Ishikawa (cell line): ENCODE data around the gene EYS.

Source experiments
- CREB1 ChIP-seq: IDR thresholded peaks from 2 replicates; pipeline ENCODE4 v1.6.1; 2012; ENCODE audit warnings: low read depth
- TAF1 ChIP-seq: IDR thresholded peaks from 2 replicates; pipeline ENCODE4 v1.6.1; 2012; ENCODE audit warnings: low read depth, mild to moderate bottlenecking
- YY1 ChIP-seq: IDR thresholded peaks from 2 replicates; pipeline ENCODE4 v1.6.1; 2012; ENCODE audit warnings: low read depth

DNA sequence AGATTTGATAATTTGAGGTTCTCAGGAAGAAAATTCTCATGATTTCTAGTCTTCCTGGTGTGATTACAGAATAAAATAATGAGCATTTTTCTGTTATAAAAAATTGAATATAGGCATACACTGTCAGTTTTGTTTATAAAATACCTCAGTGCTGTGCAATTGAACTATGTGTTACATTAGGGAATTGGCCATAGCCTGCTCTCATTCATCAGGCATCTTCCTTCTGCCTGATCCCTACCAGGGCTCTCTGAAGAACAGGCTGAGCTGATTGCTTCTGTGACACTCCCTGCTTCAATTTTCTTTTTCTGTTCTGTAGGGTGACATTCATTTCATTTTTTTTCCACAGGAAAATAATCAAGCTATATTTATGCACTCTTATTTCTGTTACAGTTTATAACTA is 1908.6 kb downstream of the EYS start:
- TF ChIP-seq YY1, result no peak
- TF ChIP-seq TAF1, result no peak
- no peak for TF ChIP-seq CREB1
